Mesodermal cell (in vitro differentiated cells): ENCODE data around the gene MBOAT1.
"Not testable (repeated sequence)": the region's sequence is repeated elsewhere in the genome, so short reads cannot be mapped to it uniquely, and the experiment has no call there.

Source experiments
- H3K27ac ChIP-seq: 2 replicates; pipeline ENCODE4 v1.7.0; 2013; ENCODE audit warnings: mild to moderate bottlenecking, low read depth, low read length, moderate library complexity; ENCODE audit not compliant: severe bottlenecking
- H3K36me3 ChIP-seq: 2 replicates; pipeline ENCODE4 v1.7.1; 2013; ENCODE audit warnings: mild to moderate bottlenecking, low read length, moderate library complexity; ENCODE audit not compliant: control insufficient read depth, insufficient read depth
- H3K4me1 ChIP-seq: one replicate; pipeline ENCODE4 v1.7.1; 2013; ENCODE audit warnings: mild to moderate bottlenecking, low read length; ENCODE audit not compliant: insufficient read depth, control insufficient read depth, poor library complexity, severe bottlenecking
- H3K4me3 ChIP-seq: 2 replicates; pipeline ENCODE4 v1.7.0; 2013; ENCODE audit warnings: low read length, control low read depth, mild to moderate bottlenecking; ENCODE audit not compliant: insufficient read depth, poor library complexity, severe bottlenecking; ENCODE audit errors: extremely low read depth
- H3K9me3 ChIP-seq: 2 replicates; pipeline ENCODE4 v1.7.1; 2013; ENCODE audit warnings: mild to moderate bottlenecking, low read length, moderate library complexity; ENCODE audit not compliant: control insufficient read depth
- WGBS, 2 experiments: methylation state at CpG; one replicate each; pipeline ENCODE4 v1.1.5; 2013; ENCODE audit warnings: missing lambda C conversion rate in 2 of 2; ENCODE audit not compliant: insufficient coverage in 2 of 2; 5-methylcytosine and 5-hydroxymethylcytosine counted together

MBOAT1 gene

DNA sequence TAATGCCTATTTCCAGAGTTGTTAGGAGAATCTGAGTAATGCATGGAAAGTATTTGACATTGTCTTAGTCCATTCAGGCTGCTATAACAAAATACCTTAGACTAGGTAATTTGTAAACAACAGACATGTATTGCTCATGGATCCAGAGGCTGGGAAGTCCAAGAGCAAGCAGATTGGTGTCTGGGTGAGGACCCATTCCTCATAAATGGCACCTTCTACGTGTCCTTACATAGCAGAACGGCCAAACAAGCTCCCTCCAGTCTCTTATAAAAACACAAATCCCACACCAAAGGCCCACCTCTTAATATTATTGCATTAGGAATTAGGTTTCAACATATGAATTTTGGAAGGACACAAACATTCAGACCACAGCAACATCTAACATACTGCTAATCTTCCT is 30.2 kb downstream of the MBOAT1 start:
- peaks cover 4% of the 10 kb centered on the region for H3K9me3 ChIP-seq
- H3K4me1 ChIP-seq: peaks cover 6% of the 10 kb centered on the region
- H3K36me3 ChIP-seq: no peaks in the 10 kb centered on the region
- no peak overlapping the region for H3K4me3 ChIP-seq
- WGBS, 2 experiments: 83% methylated on average over 1 of the region's 2 CpGs; no CpG with 5 or more reads in 1 of the 2 experiments
- no peak overlapping the region for H3K27ac ChIP-seq

DNA sequence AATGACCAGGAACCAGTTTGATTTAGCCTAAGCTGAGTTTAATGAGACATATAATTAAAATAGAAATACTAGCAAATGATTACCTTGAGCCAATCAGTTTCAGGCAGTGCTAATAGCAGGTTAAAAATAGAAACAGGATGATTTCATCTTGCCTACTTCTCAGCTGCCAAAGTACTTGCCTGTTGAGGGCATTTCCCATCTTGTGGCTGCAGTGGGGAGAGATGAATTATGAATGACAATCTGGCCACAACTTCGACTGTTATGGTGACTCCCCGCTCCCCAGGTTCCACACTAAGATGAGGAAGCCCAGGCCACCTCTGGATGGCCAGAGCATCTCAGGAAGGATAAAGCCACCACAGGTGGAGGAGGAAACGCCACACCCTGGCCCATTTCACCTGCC is 31.3 kb downstream of the MBOAT1 start:
- no peaks in the 10 kb centered on the region for H3K36me3 ChIP-seq
- 90 to 97% methylated on average over 2 to 3 of the region's 3 CpGs for WGBS, 2 experiments
- H3K4me3 ChIP-seq: no peak overlapping the region
- H3K9me3 ChIP-seq: peaks cover 4% of the 10 kb centered on the region
- H3K4me1 ChIP-seq: no peaks in the 10 kb centered on the region
- H3K27ac ChIP-seq: no peak overlapping the region

GRCh38 chr6:20179287-20180045 is 32.8 kb downstream of the MBOAT1 start:
- H3K36me3 ChIP-seq, H3K9me3 ChIP-seq, H3K27ac ChIP-seq, H3K4me1 ChIP-seq, H3K4me3 ChIP-seq: not testable (repeated sequence)
- WGBS, 2 experiments: 91 to 100% methylated on average over 1 of the region's 4 CpGs

- 100% methylated on average over 1 of the region's 2 CpGs; no CpG with 5 or more reads in 1 of the 2 experiments for WGBS, 2 experiments
- Histone ChIP-seq H3K4me1 (no peaks in the 10 kb centered on the region), H3K36me3 (no peaks in the 10 kb centered on the region), H3K4me3 (no peak overlapping the region), H3K27ac (no peak overlapping the region), H3K9me3 (peaks cover 4% of the 10 kb centered on the region)
These were observed 33.9 kb downstream of the MBOAT1 start for GRCh38 chr6:20178327-20178726.

DNA sequence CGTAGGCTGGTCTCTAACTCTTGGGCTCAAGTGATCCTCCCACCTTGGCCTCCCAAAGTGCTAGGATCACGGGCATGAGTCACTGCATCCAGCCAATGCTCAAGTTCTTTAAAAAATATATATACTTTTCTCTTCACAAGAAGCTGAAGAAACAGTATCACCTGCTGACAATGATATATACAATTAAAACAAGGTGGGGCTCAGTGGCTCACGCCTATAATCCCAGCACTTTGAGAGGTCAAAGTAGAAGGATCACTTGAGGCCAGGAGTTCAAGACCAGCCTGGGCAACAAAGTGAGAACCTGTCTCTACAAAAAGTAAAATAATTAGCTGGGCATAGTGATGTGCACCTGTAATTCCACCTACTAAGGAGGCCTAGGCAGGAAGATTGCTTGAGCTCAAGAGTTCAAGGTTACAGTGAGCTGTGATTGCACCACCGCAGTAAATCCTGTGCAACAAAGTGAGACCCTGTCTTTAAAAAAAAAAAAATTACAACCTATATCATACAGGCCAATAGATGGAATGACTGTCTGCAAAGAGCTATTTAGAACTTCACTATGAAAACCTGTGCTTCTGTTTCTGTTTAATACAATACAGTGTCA is 36.4 kb downstream of the MBOAT1 start:
- Histone ChIP-seq H3K27ac (no peak overlapping the region), H3K9me3 (no peaks in the 10 kb centered on the region), H3K4me3 (no peak overlapping the region), H3K36me3 (no peaks in the 10 kb centered on the region), H3K4me1 (no peaks in the 10 kb centered on the region)
- WGBS, 2 experiments: 88 to 100% methylated on average over 1 to 2 of the region's 4 CpGs

- Histone ChIP-seq H3K4me3 (no peak overlapping the region), H3K4me1 (no peaks in the 10 kb centered on the region), H3K27ac (no peak overlapping the region), H3K36me3 (no peaks in the 10 kb centered on the region), H3K9me3 (no peaks in the 10 kb centered on the region)
- WGBS, 2 experiments: 87 to 93% methylated on average over 8 to 9 of the region's 13 CpGs
These were observed 38.2 kb downstream of the MBOAT1 start for GRCh38 chr6:20173833-20174792.

DNA sequence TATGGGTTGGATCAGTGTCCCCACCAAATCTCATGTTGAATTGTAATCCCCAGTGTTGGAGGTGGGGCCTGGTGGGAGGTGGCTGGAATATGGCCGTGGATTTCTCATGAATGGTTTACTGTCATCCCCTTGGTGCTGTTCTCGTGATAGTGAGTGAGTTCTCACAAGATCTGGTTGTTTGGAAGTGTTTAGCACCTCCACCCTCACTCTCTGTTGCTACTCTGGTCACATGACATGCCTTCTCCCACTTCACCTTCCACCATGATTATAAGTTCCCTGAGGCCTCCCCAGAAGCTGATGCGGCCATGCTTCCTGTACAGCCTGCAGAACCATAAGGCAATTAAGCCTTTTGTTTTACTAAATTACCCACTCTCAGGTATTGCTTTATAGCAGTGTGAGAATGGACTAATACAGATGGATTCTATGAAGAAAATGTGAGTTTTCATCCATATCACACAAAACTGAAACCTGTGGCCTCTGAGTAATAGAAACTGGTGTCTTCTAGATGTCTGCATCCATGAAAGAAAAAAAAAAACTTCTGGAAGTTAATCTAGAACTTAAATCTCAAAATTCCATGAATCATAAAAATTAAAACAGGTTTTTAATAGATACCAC is 39.3 kb downstream of the MBOAT1 start:
- Histone ChIP-seq H3K4me3 (no peak overlapping the region), H3K4me1 (no peaks in the 10 kb centered on the region), H3K9me3 (no peaks in the 10 kb centered on the region), H3K27ac (no peak overlapping the region), H3K36me3 (no peaks in the 10 kb centered on the region)
- 100% methylated on average over 1 of the region's 3 CpGs for WGBS, 2 experiments

- 58 to 73% methylated on average over 2 to 4 of the region's 4 CpGs for WGBS, 2 experiments
- Histone ChIP-seq H3K27ac (no peak overlapping the region), H3K36me3 (no peaks in the 10 kb centered on the region), H3K9me3 (no peaks in the 10 kb centered on the region), H3K4me1 (no peaks in the 10 kb centered on the region), H3K4me3 (no peak overlapping the region)
These were observed 41.7 kb downstream of the MBOAT1 start for GRCh38 chr6:20170455-20171148.

DNA sequence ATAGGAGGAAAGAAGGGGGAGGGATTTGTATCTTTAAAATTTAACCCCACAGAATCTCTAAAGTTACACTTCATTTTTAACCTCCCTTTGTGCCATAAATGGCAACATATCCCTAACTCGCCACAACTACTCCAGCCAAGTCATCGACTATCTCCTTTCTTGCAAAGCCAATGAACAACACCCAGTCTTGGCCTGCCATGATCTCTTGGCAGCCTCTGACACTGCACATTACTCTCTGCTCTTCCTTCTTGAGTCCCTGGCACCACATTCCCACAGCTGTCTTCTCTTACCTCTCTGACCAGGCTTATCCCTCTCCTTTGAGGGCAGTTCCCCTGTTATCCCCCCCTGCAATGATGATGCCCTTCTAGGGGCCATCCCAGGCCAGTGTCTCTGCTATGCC is 42.5 kb downstream of the MBOAT1 start:
- 90 to 92% methylated on average over 2 of the region's 2 CpGs for WGBS, 2 experiments
- no peaks in the 10 kb centered on the region for H3K36me3 ChIP-seq

DNA sequence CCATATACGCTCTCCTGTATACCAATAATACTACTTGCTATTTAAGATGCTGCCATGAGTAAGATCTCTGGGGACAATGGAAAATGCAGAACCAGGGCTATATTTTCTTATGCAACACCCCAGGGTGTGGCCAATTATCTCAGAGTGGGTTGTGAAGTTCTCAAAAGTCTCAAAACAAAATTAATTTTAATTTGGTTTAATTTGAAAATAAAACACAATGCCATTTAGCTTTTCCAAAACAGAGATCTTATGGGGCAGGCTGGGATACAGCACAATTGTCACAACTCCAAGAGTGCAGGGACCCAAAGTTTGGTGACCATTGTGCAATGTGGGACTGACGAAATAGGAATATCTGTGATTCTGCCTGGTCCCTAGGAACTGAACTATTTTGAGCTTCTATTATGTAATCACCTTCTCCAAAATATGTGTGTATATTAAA is 43.1 kb downstream of the MBOAT1 start:
- no peak overlapping the region for H3K4me3 ChIP-seq
- no peaks in the 10 kb centered on the region for H3K4me1 ChIP-seq
- no peaks in the 10 kb centered on the region for H3K36me3 ChIP-seq
- WGBS, 2 experiments: 83% methylated on average over 1 of the region's 2 CpGs; no CpG with 5 or more reads in 1 of the 2 experiments
- no peak overlapping the region for H3K27ac ChIP-seq
- H3K9me3 ChIP-seq: no peaks in the 10 kb centered on the region

More for the DNA sequence above, 42.5 kb downstream of the MBOAT1 start:
- no peaks in the 10 kb centered on the region for H3K4me1 ChIP-seq
- no peak overlapping the region for H3K4me3 ChIP-seq
- no peak overlapping the region for H3K27ac ChIP-seq
- H3K9me3 ChIP-seq: no peaks in the 10 kb centered on the region
